OCI-LY1 (cell line): ENCODE results near the gene XYLT1.

Source experiments
- CTCF ChIP-seq: fragments of 200-600 bp; sonication (generic), shearing (Covaris generic); IDR thresholded peaks from 2 replicates; pipeline ENCODE4 v1.5.1; 2017; ENCODE audit warnings: mild to moderate bottlenecking, antibody characterized with exemption, low read length, moderate library complexity, mixed read lengths
- EZH2 ChIP-seq: fragments of 200-600 bp; sonication (generic), shearing (Covaris generic); IDR thresholded peaks from 2 replicates; pipeline ENCODE4 v1.8.0; 2017; ENCODE audit warnings: borderline replicate concordance, mixed run types, mild to moderate bottlenecking, antibody characterized with exemption, low read length, moderate library complexity, mixed read lengths

- TF ChIP-seq CTCF (0 out of 2 replicates have a peak, but pooled peaks have one; percentile 15), EZH2 (no peak)
These were observed 166.2 kb downstream of the XYLT1 start for GRCh38 chr16:17304491-17305119.
